Activated naive CD4-positive, alpha-beta T cell treated with Interleukin-2 at 50 U/mL for 16 hours (primary cell): ENCODE data around the gene JAKMIP2.

Experiments
- DNase-seq: peaks from one replicate; pipeline ENCODE4 v3.0.0-alpha.2; 2020

Gene JAKMIP2

GRCh38 chr5:147690595-147690994, 91.9 kb downstream of the JAKMIP2 start:
- no peak for DNase-seq

GRCh38 chr5:147689426-147689825, 93.1 kb downstream of the JAKMIP2 start:
- no peak for DNase-seq

- DNase-seq, result no peak
Measured at GRCh38 chr5:147688656-147689356, 93.7 kb downstream of the JAKMIP2 start.

GRCh38 chr5:147687118-147687517, 95.4 kb downstream of the JAKMIP2 start:
- DNase-seq, result no peak

- no peak for DNase-seq
Measured at GRCh38 chr5:147686421-147686820, 96.1 kb downstream of the JAKMIP2 start.

- no peak for DNase-seq
Measured at GRCh38 chr5:147685993-147686392, 96.5 kb downstream of the JAKMIP2 start.

GRCh38 chr5:147675168-147675567, 107.4 kb downstream of the JAKMIP2 start:
- no peak for DNase-seq

- DNase-seq, result no peak
Measured at GRCh38 chr5:147674411-147674810, 108.1 kb downstream of the JAKMIP2 start.

GRCh38 chr5:147673791-147674190, 108.7 kb downstream of the JAKMIP2 start:
- no peak for DNase-seq

GRCh38 chr5:147673266-147673665, 109.3 kb downstream of the JAKMIP2 start:
- DNase-seq, result no peak

GRCh38 chr5:147671365-147671764, 111.2 kb downstream of the JAKMIP2 start:
- no peak for DNase-seq

- no peak for DNase-seq
Measured at GRCh38 chr5:147670815-147671214, 111.7 kb downstream of the JAKMIP2 start.

- DNase-seq, result no peak
Measured at GRCh38 chr5:147669169-147669869, 113.2 kb downstream of the JAKMIP2 start.

GRCh38 chr5:147668385-147668784, 114.1 kb downstream of the JAKMIP2 start:
- no peak for DNase-seq

- no peak for DNase-seq
Measured at GRCh38 chr5:147667363-147667762, 115.2 kb downstream of the JAKMIP2 start.

- no peak for DNase-seq
Measured at GRCh38 chr5:147666419-147666818, 116.1 kb downstream of the JAKMIP2 start.

GRCh38 chr5:147661541-147661940, 121.0 kb downstream of the JAKMIP2 start:
- DNase-seq, result no peak

- DNase-seq, result no peak
Measured at GRCh38 chr5:147659166-147659929, 123.2 kb downstream of the JAKMIP2 start.

GRCh38 chr5:147658293-147658932, 124.1 kb downstream of the JAKMIP2 start:
- DNase-seq, result no peak

GRCh38 chr5:147648597-147648996, 133.9 kb downstream of the JAKMIP2 start:
- DNase-seq, result no peak

- no peak for DNase-seq
Measured at GRCh38 chr5:147645197-147645596, 137.3 kb downstream of the JAKMIP2 start.

- DNase-seq, result no peak
Measured at GRCh38 chr5:147644460-147644859, 138.1 kb downstream of the JAKMIP2 start.

- no peak for DNase-seq
Measured at GRCh38 chr5:147643142-147643541, 139.4 kb downstream of the JAKMIP2 start.
